ENCODE results near the gene BACH2.

DNA sequence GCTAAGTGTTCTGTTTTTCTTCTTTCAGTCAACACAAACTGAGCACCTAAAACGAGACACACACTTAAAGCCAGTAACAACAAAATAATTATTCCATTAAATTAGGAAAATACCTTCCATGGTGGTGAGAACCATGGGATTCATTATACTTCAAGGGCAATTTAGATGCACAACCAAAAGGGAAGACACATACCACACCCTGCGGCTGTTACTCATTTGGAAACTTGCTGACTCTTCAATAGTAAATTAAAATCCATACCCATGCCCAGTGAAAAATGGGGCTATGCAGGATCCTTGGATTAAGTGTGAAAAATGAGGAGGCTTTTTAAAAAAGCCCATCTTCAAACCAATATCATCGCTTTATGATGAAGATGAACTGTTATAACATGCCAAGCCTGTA is 259.7 kb downstream of the BACH2 start:
- TF ChIP-seq POLR2A (IDR thresholded peaks at IDR 0.05) (no peak), CTCF (IDR thresholded peaks at IDR 0.05) (no peak)

All from upper lobe of left lung (tissue), 4 donors.